PC-9 (cell line): ENCODE measurements around the gene EMC6.

Experiments
- CTCF ChIP-seq: fragments of 200-600 bp; sonication (generic); conservative IDR thresholded peaks from 2 replicates; pipeline ENCODE4 v1.6.1; 2017; ENCODE audit warnings: mixed run types, antibody characterized with exemption, mild to moderate bottlenecking, moderate library complexity
- EZH2 ChIP-seq: fragments of 200-600 bp; sonication (generic); IDR thresholded peaks from 2 replicates; pipeline ENCODE4 v1.8.0; 2017; ENCODE audit warnings: antibody characterized with exemption, low read depth

GRCh38 chr17:3690094-3690715 is 21.6 kb downstream of the EMC6 start:
- TF ChIP-seq CTCF (no peak), EZH2 (no peak)
